Heart left ventricle (tissue), 16 donors: ENCODE data around the gene SLC25A21. TPM values are rescaled to one million over a fixed set of nuclear protein-coding genes. Genes with fewer than 3 reads are reported as not detected.

ENCODE experiments used
- ATAC-seq, 4 donors: fragments of 200-7000 bp; cut with Tn5 transposase; one replicate each; pipeline ENCODE4 v1.9.1; 2020 to 2022; ENCODE audit warnings: moderate library complexity in 4 of 4, mild to moderate bottlenecking in 3 of 4, moderate number of reproducible peaks in 1 of 4
- DNase-seq, 5 donors: peaks; one replicate each; pipeline ENCODE4 v3.0.0-alpha.2; 2020
- H3K27ac ChIP-seq, 12 donors: fragments of 200-600 bp; sonication (generic) in 4 of 12; one replicate each; pipeline versions ENCODE4 v1.5.0 to v1.8.0; 2016 to 2022; ENCODE audit warnings: mild to moderate bottlenecking in 2 of 12
- H3K27me3 ChIP-seq, 9 donors: fragments of 200-600 bp; sonication (generic) in 2 of 9; one replicate each; pipeline versions ENCODE4 v1.5.1 to v1.8.0; 2016 to 2022; ENCODE audit warnings: mild to moderate bottlenecking in 3 of 9
- H3K36me3 ChIP-seq, 9 donors: fragments of 200-600 bp; sonication (generic) in 2 of 9; one replicate each; pipeline versions ENCODE4 v1.5.0 to v1.8.0; 2018 to 2022; ENCODE audit warnings: mild to moderate bottlenecking in 2 of 9
- H3K4me1 ChIP-seq, 12 donors: fragments of 200-600 bp; sonication (generic) in 4 of 12; one replicate each; pipeline versions ENCODE4 v1.5.0 to v1.8.0; 2016 to 2022; ENCODE audit warnings: mild to moderate bottlenecking in 3 of 12
- H3K4me3 ChIP-seq, 12 donors: fragments of 200-600 bp; sonication (generic) in 4 of 12; one replicate each; pipeline versions ENCODE4 v1.5.0 to v1.8.0; 2017 to 2022; ENCODE audit warnings: mild to moderate bottlenecking in 9 of 12, moderate library complexity in 4 of 12
- H3K9me3 ChIP-seq, 12 donors: fragments of 200-600 bp; sonication (generic) in 4 of 12; one replicate each; pipeline versions ENCODE4 v1.5.0 to v1.8.0; 2016 to 2022; ENCODE audit warnings: mild to moderate bottlenecking in 1 of 12
- CTCF ChIP-seq, 12 donors: fragments of 200-600 bp; sonication (generic) in 4 of 12; IDR thresholded peaks; one replicate each; pipeline versions ENCODE4 v1.5.0 to v1.8.0; 2018 to 2022; ENCODE audit warnings: antibody characterized with exemption in 12 of 12, mild to moderate bottlenecking in 5 of 12
- POLR2A ChIP-seq, 2 donors: fragments of 450-650 bp; IDR thresholded peaks; one replicate each; pipeline ENCODE4 v1.6.1; 2017; ENCODE audit warnings: antibody characterized with exemption in 2 of 2, mild to moderate bottlenecking in 2 of 2, moderate library complexity in 2 of 2
- WGBS, 4 donors: extraction: QIAGEN DNeasy Blood & Tissue Kit in 2 of 4; methylation state at CpG; one replicate each; pipeline versions ENCODE4 v1.1.5 to v1.1.7; 2013 to 2018; 5-methylcytosine and 5-hydroxymethylcytosine counted together
- intact Hi-C, 10 donors: fragments of 100-400 bp; cut with DNase I; formaldehyde crosslinking; loops; one replicate each; pipeline versions ENCODE4 v1.11.1 to v1.14.2; 2022
- polyA plus RNA-seq, 2 donors: library from polyadenylated mRNA; stranded (reverse); fragments of 200-250 nt; gene quantifications; one replicate each; pipeline ENCODE4 v1.2.3, GENCODE V29; 2013
- total RNA-seq, 9 donors: library from RNA; depleted of rRNA in 2 of 9; stranded (reverse); fragments of >200 nt in 2 of 9; fragmentation: NEBNext Ultra II Directional in 3 of 9; extraction: Animal tissue kit (Norgen Biotek cat#: 25700) in 3 of 9; gene quantifications; one replicate each; pipeline versions ENCODE4 v1.1.0 to v1.2.4, GENCODE V29; 2016 to 2023
- donor health status: ischemic (EF 13 %, LVEDD 7.1; RV severe dilation, severe dysfunction).
- donor health status: healthy with polysubstance abuse.
- donor health status: DM: no; HTN: yes; CAD: no.
- donor health status: DM: no; HTN: no; CAD: no.
- donor health status: ischemic (EF 25% LVEDD 6.9; RV normal size, moderate dysfunction).
- donor health status: ischemic (EF 25% LVEDD 5.7; RV mildly dilated, moderate dysfunction).
- donor health status: healthy.
- donor health status: DM: yes; HTN: yes; CAD: no.
- donor health status: ischemic (EF 35%, LVEDD 5.7; RV mildly dilated, moderate dysfunction).
- donor health status: nonischemic (EF 11% LVEDD 7.7; RV severe dilation, severe dysfunction).
- donor health status: DM: yes; HTN: yes; CAD: no.
- donor health status: PGD.
- donor health status: ischemic (EF 29% LVEDD 5.4; RV normal size, mild dysfunction).
- donor health status: nonischemic (EF 23%, LVEDD 6.1; RV moderate dilation, normal function).

Gene SLC25A21
- total and polyA plus RNA-seq, 11 donors, result 0.12 to 1.6 (median 0.24) TPM; not detected in 1

- no peaks in the 10 kb centered on the region for H3K4me1 ChIP-seq
- H3K36me3 ChIP-seq, result no peaks in the 10 kb centered on the region
- no peaks in the 10 kb centered on the region for H3K27me3 ChIP-seq
- ATAC-seq, result no peak
- no peak for DNase-seq
- peaks cover 0 to 24% (median 11%) of the 10 kb centered on the region in 12 donors for H3K9me3 ChIP-seq
- 82 to 88% (median 85%) methylated on average over 2 of the region's 2 CpGs for WGBS, 4 donors
- intact Hi-C loops, result loop anchor here in 5 of 10 donors (5.0 to 10.0 kb wide), 6 partner anchors 203 to 606 kb away; no protein-coding TSS in a partner anchor
- no peak overlapping the region for H3K4me3 ChIP-seq
- TF ChIP-seq CTCF (IDR thresholded peaks at IDR 0.05) (no peak), POLR2A (IDR thresholded peaks at IDR 0.05) (no peak)
- no peak overlapping the region for H3K27ac ChIP-seq
Observed at GRCh38 chr14:37157987-37158386, 14.4 kb downstream of the SLC25A21 start.

- intact Hi-C loops, result loop anchor here in 6 of 10 donors (5.0 to 10.0 kb wide), 7 partner anchors 199 to 599 kb away; no protein-coding TSS in a partner anchor
- Histone ChIP-seq H3K9me3 (peaks cover 0 to 19% (median 11%) of the 10 kb centered on the region in 12 donors), H3K27ac (no peak overlapping the region), H3K4me3 (no peak overlapping the region), H3K36me3 (no peaks in the 10 kb centered on the region), H3K27me3 (no peaks in the 10 kb centered on the region), H3K4me1 (no peaks in the 10 kb centered on the region)
- 81 to 89% (median 86%) methylated on average over 4 to 5 of the region's 5 CpGs for WGBS, 4 donors
- TF ChIP-seq CTCF (IDR thresholded peaks at IDR 0.05) (no peak), POLR2A (IDR thresholded peaks at IDR 0.05) (no peak)
- DNase-seq, result no peak
- ATAC-seq, result peak in 1 of 4 donors; percentile 27
Observed at GRCh38 chr14:37153483-37153882, 18.9 kb downstream of the SLC25A21 start.

GRCh38 chr14:37153005-37153404 lies 19.4 kb downstream of the SLC25A21 start:
- no peak overlapping the region for H3K27ac ChIP-seq
- H3K4me3 ChIP-seq, result no peak overlapping the region
- H3K4me1 ChIP-seq, result no peaks in the 10 kb centered on the region
- peaks cover 0 to 19% (median 11%) of the 10 kb centered on the region in 12 donors for H3K9me3 ChIP-seq
- no peaks in the 10 kb centered on the region for H3K27me3 ChIP-seq
- 22 to 42% (median 35%) methylated on average over 1 of the region's 1 CpG for WGBS, 4 donors
- no peak for DNase-seq
- intact Hi-C loops, result loop anchor here in 6 of 10 donors (5.0 to 10.0 kb wide), 7 partner anchors 198 to 598 kb away; no protein-coding TSS in a partner anchor
- TF ChIP-seq POLR2A (IDR thresholded peaks at IDR 0.05), result no peak
- no peak for TF ChIP-seq CTCF (IDR thresholded peaks at IDR 0.05)
- H3K36me3 ChIP-seq, result no peaks in the 10 kb centered on the region
- no peak for ATAC-seq

- no peak for ATAC-seq
- no peak for DNase-seq
- no peaks in the 10 kb centered on the region for H3K36me3 ChIP-seq
- no peaks in the 10 kb centered on the region for H3K27me3 ChIP-seq
- H3K27ac ChIP-seq, result no peak overlapping the region
- H3K9me3 ChIP-seq, result peaks cover 0 to 13% (median 7%) of the 10 kb centered on the region in 12 donors
- intact Hi-C loops, result loop anchor here in 6 of 10 donors (5.0 to 10.0 kb wide), 7 partner anchors 196 to 596 kb away; no protein-coding TSS in a partner anchor
- WGBS, 4 donors, result 0 to 1% (median 1%) methylated on average over 3 of the region's 3 CpGs
- TF ChIP-seq CTCF (IDR thresholded peaks at IDR 0.05), result peak; percentile 53 to 79 (median 68)
- TF ChIP-seq POLR2A (IDR thresholded peaks at IDR 0.05), result no peak
- H3K4me3 ChIP-seq, result no peak overlapping the region
- H3K4me1 ChIP-seq, result no peaks in the 10 kb centered on the region
Observed at GRCh38 chr14:37150414-37150813, 22.0 kb downstream of the SLC25A21 start.
